D721Med (cell line): ENCODE results near the gene ANKS1B.

Experiments used
- DNase-seq: peaks from one replicate; pipeline ENCODE4 v3.0.0; 2011; ENCODE audit warnings: low spot score; ENCODE audit not compliant: insufficient read length
- FAIRE-seq: peaks from 2 replicates; lab custom pipeline; 2011; peaks lifted over from hg19 to GRCh38; lab: Jason Lieb, UNC
- TF ChIP-seq, protein P1 (sequence below): IDR thresholded peaks from 2 replicates; pipeline ENCODE4 v1.5.1; 2012; ENCODE audit warnings: mild to moderate bottlenecking, control low read depth; ENCODE audit not compliant: insufficient read depth; ENCODE audit errors: missing control alignments

Gene ANKS1B

DNA sequence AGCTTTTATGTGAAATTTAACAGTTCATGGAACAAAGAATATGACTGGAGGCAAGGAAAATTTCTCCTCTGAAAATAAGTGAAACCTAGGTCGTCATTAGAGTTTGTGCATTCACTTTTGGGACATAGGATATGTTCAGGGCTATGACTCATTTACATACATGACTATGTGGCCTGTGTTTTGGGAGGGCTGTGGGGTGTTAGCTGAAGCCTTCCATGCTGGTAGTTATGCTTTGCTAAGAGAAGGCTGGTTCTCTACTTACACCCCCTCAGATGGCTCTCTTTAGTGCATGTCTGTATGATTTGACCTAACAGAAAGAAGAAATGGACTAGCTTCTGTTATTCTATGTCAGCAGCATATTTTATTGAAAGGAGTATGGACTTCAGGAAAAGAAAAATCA lies 753.7 kb downstream of the ANKS1B start:
- DNase-seq, result no peak
- TF ChIP-seq, protein P1, sequence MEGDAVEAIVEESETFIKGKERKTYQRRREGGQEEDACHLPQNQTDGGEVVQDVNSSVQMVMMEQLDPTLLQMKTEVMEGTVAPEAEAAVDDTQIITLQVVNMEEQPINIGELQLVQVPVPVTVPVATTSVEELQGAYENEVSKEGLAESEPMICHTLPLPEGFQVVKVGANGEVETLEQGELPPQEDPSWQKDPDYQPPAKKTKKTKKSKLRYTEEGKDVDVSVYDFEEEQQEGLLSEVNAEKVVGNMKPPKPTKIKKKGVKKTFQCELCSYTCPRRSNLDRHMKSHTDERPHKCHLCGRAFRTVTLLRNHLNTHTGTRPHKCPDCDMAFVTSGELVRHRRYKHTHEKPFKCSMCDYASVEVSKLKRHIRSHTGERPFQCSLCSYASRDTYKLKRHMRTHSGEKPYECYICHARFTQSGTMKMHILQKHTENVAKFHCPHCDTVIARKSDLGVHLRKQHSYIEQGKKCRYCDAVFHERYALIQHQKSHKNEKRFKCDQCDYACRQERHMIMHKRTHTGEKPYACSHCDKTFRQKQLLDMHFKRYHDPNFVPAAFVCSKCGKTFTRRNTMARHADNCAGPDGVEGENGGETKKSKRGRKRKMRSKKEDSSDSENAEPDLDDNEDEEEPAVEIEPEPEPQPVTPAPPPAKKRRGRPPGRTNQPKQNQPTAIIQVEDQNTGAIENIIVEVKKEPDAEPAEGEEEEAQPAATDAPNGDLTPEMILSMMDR, result no peak
- no peak for FAIRE-seq

DNA sequence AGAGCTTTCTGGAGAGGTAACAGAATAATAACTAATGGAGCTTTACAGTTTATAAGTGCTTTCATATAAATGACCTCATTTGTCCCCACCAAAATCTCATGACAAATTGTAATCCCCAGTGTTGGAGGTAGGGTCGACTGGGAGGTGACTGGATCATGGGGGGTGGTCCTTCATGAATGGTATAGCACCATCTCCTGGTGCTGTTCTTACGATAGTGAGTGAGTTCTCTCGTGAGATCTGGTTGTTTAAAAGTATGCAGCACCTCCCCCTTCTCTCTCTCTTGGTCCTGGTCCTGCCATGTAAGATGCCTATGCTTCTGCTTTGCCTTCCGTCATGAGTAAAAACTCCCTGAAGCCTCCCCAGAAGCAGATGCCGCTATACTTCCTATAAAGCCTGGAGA lies 760.5 kb downstream of the ANKS1B start:
- TF ChIP-seq, protein P1, result no peak
- DNase-seq (no peak), FAIRE-seq (no peak)

DNA sequence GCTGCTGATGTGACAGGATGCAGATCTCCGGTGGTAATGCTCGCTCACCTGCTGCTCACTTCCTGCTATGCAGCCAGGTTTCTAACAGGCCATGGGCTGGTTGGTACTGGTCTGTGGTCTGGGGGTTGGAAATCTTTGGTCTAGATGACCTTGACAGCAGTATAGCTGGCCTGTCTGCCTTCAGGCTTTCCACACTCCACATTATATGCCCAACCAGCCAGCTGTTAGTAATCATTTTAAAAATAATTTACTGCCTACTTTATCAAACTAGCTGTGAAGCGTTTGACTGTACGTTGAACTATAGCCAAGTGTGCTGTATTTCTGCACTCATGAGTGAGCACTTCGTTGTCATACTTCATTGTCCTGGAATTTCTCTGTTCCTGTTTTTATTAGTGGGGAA lies 761.2 kb downstream of the ANKS1B start:
- TF ChIP-seq, protein P1, result no peak
- no peak for DNase-seq
- FAIRE-seq, result no peak

- FAIRE-seq (no peak), DNase-seq (no peak)
- TF ChIP-seq, protein P1, result no peak
Measured at GRCh38 chr12:99213047-99213446, 771.7 kb downstream of the ANKS1B start.

GRCh38 chr12:99212275-99212674 lies 772.5 kb downstream of the ANKS1B start:
- DNase-seq (no peak), FAIRE-seq (no peak)
- TF ChIP-seq, protein P1, result no peak

- TF ChIP-seq, protein P1, result no peak
- DNase-seq (no peak), FAIRE-seq (no peak)
Measured at GRCh38 chr12:99205111-99205510, 779.6 kb downstream of the ANKS1B start.

DNA sequence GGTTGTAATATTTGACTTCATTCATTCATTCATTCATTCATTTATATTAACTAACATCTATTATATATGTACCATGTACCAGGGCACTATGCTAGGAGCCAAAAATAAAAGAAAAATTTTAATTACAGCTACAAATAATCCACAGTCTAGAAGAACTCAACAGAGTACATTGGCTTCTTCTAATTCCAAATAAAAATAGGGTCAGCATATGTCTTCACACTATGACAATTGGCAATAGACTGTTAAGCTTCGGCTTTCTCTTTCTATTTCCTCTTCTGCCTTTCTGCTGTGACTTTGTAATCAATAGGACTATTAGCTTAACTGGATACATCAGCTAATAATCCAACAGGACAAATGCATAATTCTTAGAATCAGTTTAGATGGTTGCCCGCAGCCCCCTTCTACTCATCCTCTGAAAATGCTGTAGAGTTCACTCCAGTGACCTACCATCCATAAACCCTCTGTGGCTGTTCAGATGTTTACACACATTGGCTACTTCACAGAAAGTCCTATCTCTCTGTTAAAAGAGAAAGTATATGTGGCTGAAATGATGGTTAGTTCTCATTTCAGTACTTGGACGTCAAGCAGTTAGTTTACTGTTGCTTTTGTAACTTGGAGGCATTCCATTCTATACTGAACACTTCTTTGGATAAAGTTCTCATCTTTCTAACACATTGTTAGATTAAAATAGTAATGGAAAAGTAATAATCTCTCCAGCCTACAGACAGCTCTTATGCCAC lies 782.7 kb downstream of the ANKS1B start:
- no peak for DNase-seq
- TF ChIP-seq, protein P1, result no peak
- no peak for FAIRE-seq
